IPS DF 6.9 (cell line): Measurements from ENCODE around the gene TMEM181.

ENCODE experiments used
- DNase-seq: peaks from one replicate; pipeline ENCODE4 v3.0.0-alpha.2; 2013; ENCODE audit warnings: low read depth, low spot score
- H3K27ac ChIP-seq: one replicate; pipeline ENCODE4 v1.5.1; 2013; ENCODE audit warnings: low read length, control low read depth
- H3K27me3 ChIP-seq: 2 replicates; pipeline ENCODE4 v1.6.1; 2013; ENCODE audit warnings: mild to moderate bottlenecking, low read length; ENCODE audit not compliant: control insufficient read depth, insufficient read depth
- H3K36me3 ChIP-seq: 2 replicates; pipeline ENCODE4 v1.6.1; 2013; ENCODE audit warnings: low read length; ENCODE audit not compliant: control insufficient read depth, insufficient read depth
- H3K4me1 ChIP-seq: 2 replicates; pipeline ENCODE4 v1.6.1; 2013; ENCODE audit warnings: low read length; ENCODE audit not compliant: control insufficient read depth, insufficient read depth
- H3K4me3 ChIP-seq: 2 replicates; pipeline ENCODE4 v1.5.1; 2013; ENCODE audit warnings: mild to moderate bottlenecking, low read length
- H3K9me3 ChIP-seq: 2 replicates; pipeline ENCODE4 v1.6.1; 2013; ENCODE audit warnings: low read length, inconsistent platforms; ENCODE audit not compliant: control insufficient read depth, insufficient read depth
- WGBS: extraction: QIAGEN DNeasy Blood & Tissue Kit; methylation state at CpG from one replicate; pipeline ENCODE4 v1.1.7; 2013; ENCODE audit warnings: mixed read lengths, missing lambda C conversion rate; ENCODE audit not compliant: insufficient read length, insufficient coverage; 5-methylcytosine and 5-hydroxymethylcytosine counted together

Gene TMEM181

DNA sequence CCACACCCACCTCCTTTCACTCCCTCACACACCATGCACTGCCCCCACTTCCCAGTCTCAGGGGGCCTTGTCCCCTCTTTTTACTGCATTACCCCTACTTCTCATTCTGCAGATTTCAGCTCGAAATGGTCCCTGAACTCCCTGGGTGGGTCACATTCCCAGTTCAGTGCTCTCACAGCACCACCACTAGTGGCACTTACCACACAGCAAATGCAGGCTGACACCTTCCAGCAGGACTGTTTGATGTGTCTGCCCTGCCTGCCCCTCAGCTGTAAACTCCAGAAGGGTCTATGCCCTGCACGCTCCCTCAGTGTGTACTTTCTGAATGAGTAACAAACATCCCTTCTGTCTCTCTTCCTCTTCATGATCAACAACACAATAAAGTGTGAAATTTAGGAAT is 80.6 kb downstream of the TMEM181 start:
- no peaks in the 10 kb centered on the region for H3K4me1 ChIP-seq
- no CpG with 5 or more reads among the region's 2 CpGs for WGBS

GRCh38 chr6:158642097-158642601 is 82.3 kb downstream of the TMEM181 start:
- Histone ChIP-seq H3K27me3 (no peaks in the 10 kb centered on the region), H3K36me3 (no peaks in the 10 kb centered on the region; the same call in 1 of the 2 replicates), H3K4me3 (no peak overlapping the region), H3K9me3 (no peaks in the 10 kb centered on the region), H3K4me1 (no peaks in the 10 kb centered on the region), H3K27ac (no peak overlapping the region)
- no peak for DNase-seq
- no CpG with 5 or more reads among the region's 8 CpGs for whole genome bisulfite sequencing

More for the DNA sequence above, 80.6 kb downstream of the TMEM181 start:
- no peak overlapping the region for H3K4me3 ChIP-seq
- H3K27ac ChIP-seq = no peak overlapping the region
- peaks cover 4% of the 10 kb centered on the region; the same call in 1 of the 2 replicates for H3K36me3 ChIP-seq
- no peaks in the 10 kb centered on the region for H3K9me3 ChIP-seq
- no peaks in the 10 kb centered on the region for H3K27me3 ChIP-seq
- DNase-seq = no peak

GRCh38 chr6:158643836-158644230 is 83.9 kb downstream of the TMEM181 start:
- Histone ChIP-seq H3K27ac (no peak overlapping the region), H3K36me3 (no peaks in the 10 kb centered on the region), H3K9me3 (no peaks in the 10 kb centered on the region), H3K4me1 (no peaks in the 10 kb centered on the region), H3K27me3 (no peaks in the 10 kb centered on the region), H3K4me3 (peak overlapping the region; percentile 86)
- no peak for DNase-seq
- no CpG with 5 or more reads among the region's 21 CpGs for WGBS

DNA sequence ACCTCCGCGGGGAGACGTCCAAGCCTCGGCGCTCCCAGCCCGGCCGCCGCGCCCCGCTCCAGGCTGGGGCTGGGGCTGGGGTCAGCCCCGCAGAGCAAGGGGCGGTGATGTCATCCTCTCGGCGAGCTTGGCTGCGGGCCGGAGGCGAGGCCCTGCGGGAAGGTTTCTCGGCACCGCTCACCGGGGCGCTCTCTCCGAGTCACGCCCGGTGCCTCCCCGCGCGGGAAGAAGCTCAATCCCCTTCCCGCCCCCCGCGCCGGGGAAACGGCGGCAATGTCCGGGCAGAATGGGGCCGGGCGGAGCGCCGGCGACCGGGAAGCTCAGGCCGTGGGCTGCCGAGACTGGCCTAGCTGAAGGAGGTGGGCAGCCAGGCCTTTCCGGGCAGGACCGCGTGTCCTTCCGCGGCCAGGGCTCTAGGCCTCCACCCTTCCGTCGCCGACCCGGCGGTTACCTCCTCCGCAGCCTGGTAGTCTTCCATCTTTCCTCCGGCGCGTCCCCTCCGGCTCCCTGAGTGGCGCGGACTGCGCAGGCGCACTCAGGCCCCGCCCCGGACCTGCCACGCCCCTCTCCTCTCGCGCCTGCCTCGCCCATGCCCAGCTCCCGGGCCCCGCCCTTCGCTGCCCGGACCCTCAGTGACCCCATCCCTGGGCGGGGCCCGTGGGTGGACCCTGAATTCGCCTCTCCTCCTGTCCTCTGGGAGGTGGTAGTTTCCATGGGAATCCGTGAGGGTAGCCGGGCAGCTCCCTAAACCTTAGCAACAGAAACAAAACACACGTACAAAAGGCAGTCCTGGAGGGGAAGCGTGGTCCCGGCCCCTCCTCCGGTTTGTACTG is 84.6 kb downstream of the TMEM181 start, which contains the start of gene DYNLT1:
Gene DYNLT1 (minus strand): TSS at position 513 of the 833 bp plus-strand sequence. CDS start 35 bp downstream, at position 478.
- peak; percentile 76 for DNase-seq

GRCh38 chr6:158645064-158646022 is 85.5 kb downstream of the TMEM181 start:
- no peak for DNase-seq
- no peaks in the 10 kb centered on the region for H3K27me3 ChIP-seq
- no peak overlapping the region for H3K27ac ChIP-seq
- no CpG with 5 or more reads among the region's 21 CpGs for WGBS
- no peaks in the 10 kb centered on the region for H3K9me3 ChIP-seq
- no peaks in the 10 kb centered on the region for H3K4me1 ChIP-seq
- H3K36me3 ChIP-seq = no peaks in the 10 kb centered on the region
- H3K4me3 ChIP-seq = peak overlapping the region; percentile 86; the same call in 1 of the 2 replicates

More for the DNA sequence above, 84.6 kb downstream of the TMEM181 start, which contains the start of gene DYNLT1:
- H3K27ac ChIP-seq = no peak within 1 kb of the TSS
- H3K9me3 ChIP-seq = no peaks in the 10 kb centered on the region
- no peaks in the 10 kb centered on the region for H3K36me3 ChIP-seq
- no peaks in the 10 kb centered on the region for H3K4me1 ChIP-seq
- peak within 1 kb of the TSS; percentile 86 for H3K4me3 ChIP-seq
- no peaks in the 10 kb centered on the region for H3K27me3 ChIP-seq
- no CpG with 5 or more reads among the region's 81 CpGs for WGBS

- no peaks in the 10 kb centered on the region for H3K9me3 ChIP-seq
- H3K27ac ChIP-seq = no peak overlapping the region
- no peaks in the 10 kb centered on the region for H3K27me3 ChIP-seq
- WGBS = no CpG with 5 or more reads among the region's 10 CpGs
- DNase-seq = no peak
- no peaks in the 10 kb centered on the region for H3K4me1 ChIP-seq
- H3K36me3 ChIP-seq = no peaks in the 10 kb centered on the region
- no peak overlapping the region for H3K4me3 ChIP-seq
Observed at GRCh38 chr6:158646023-158646910, 86.4 kb downstream of the TMEM181 start.

DNA sequence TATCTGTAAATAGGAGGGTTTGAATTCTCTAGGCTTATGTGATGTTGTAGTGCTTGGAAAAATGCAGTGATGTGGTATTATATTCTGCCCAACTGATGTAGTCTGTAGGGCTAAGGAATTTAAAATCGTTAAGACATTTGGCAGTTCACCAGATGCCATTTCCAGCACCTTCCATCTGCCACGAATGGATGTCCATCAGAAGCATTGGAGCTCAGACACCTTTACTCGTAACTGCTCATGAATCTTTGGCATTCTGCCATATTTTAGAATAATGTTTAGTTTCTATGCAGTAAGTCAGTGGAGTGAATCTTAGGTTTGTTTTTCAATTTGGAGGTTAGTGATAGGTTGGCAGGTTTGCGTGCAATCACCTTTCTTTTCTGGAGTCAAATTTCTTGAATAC is 87.6 kb downstream of the TMEM181 start:
- no peak for DNase-seq
- Histone ChIP-seq H3K36me3 (no peaks in the 10 kb centered on the region), H3K9me3 (no peaks in the 10 kb centered on the region), H3K4me1 (no peaks in the 10 kb centered on the region), H3K27me3 (no peaks in the 10 kb centered on the region), H3K27ac (no peak overlapping the region), H3K4me3 (no peak overlapping the region)
- no CpG with 5 or more reads among the region's 4 CpGs for WGBS

GRCh38 chr6:158648682-158649131 is 88.8 kb downstream of the TMEM181 start:
- H3K27me3 ChIP-seq = no peaks in the 10 kb centered on the region
- no peaks in the 10 kb centered on the region for H3K4me1 ChIP-seq
- DNase-seq = no peak
- H3K36me3 ChIP-seq = no peaks in the 10 kb centered on the region
- whole genome bisulfite sequencing = no CpG with 5 or more reads among the region's 5 CpGs
- H3K4me3 ChIP-seq = no peak overlapping the region
- H3K9me3 ChIP-seq = no peaks in the 10 kb centered on the region
- no peak overlapping the region for H3K27ac ChIP-seq

- Histone ChIP-seq H3K36me3 (no peaks in the 10 kb centered on the region), H3K4me3 (no peak within 1 kb of the TSS), H3K27me3 (no peaks in the 10 kb centered on the region), H3K4me1 (no peaks in the 10 kb centered on the region), H3K27ac (no peak within 1 kb of the TSS), H3K9me3 (no peaks in the 10 kb centered on the region)
- no peak for DNase-seq
- no CpG with 5 or more reads among the region's 15 CpGs for WGBS
Observed at GRCh38 chr6:158649289-158650143, 89.6 kb downstream of the TMEM181 start, which contains the start of gene SYTL3. Gene SYTL3 (plus strand): TSS chr6:158650054. CDS start chr6:158663269, 13,215 bp downstream.
